HepG2 (cell line): ENCODE data around the gene WRAP73. TPM values are rescaled to one million over a fixed set of nuclear protein-coding genes. Genes with fewer than 3 reads are reported as not detected.

Experiments used
- ATF1 ChIP-seq: IDR thresholded peaks from 2 replicates; pipeline ENCODE4 v1.6.1; 2016; ENCODE audit warnings: mild to moderate bottlenecking, control low read depth
- CHCHD3 ChIP-seq: sonication (generic); formaldehyde crosslinking; IDR thresholded peaks from 2 replicates; pipeline ENCODE4 v1.8.0; 2022; ENCODE audit warnings: mild to moderate bottlenecking, missing genetic modification reagents, moderate library complexity
- FOXA3 ChIP-seq: IDR thresholded peaks from 2 replicates; pipeline ENCODE4 v1.6.1; 2016; ENCODE audit warnings: missing genetic modification reagents, missing compliant biosample characterization
- HDAC1 ChIP-seq: sonication (generic); formaldehyde crosslinking; IDR thresholded peaks from 2 replicates; pipeline ENCODE4 v1.5.1; 2020; ENCODE audit warnings: mild to moderate bottlenecking, missing genetic modification reagents
- HNF4A ChIP-seq: sonication (generic); formaldehyde crosslinking; IDR thresholded peaks from 2 replicates; pipeline ENCODE4 v1.4.0; 2020; ENCODE audit warnings: missing genetic modification reagents
- HNRNPH1 ChIP-seq: fragments of 200-400 bp; formaldehyde crosslinking; optimal IDR thresholded peaks from 2 replicates; pipeline ENCODE3; 2017; ENCODE audit warnings: mild to moderate bottlenecking, low read depth, low read length
- HOXA7 ChIP-seq: sonication (generic); formaldehyde crosslinking; IDR thresholded peaks from 2 replicates; pipeline ENCODE4 v1.8.1; 2022; ENCODE audit warnings: mild to moderate bottlenecking, missing genetic modification reagents, moderate library complexity
- MAFK ChIP-seq, 2 experiments: IDR thresholded peaks in 1 of 2; conservative IDR thresholded peaks in 1 of 2; 2 replicates each; pipeline ENCODE4 v1.6.1; 2011; ENCODE audit warnings: improper control_type of control experiment in 2 of 2, low read length in 2 of 2
- PAXIP1 ChIP-seq: sonication (generic); formaldehyde crosslinking; conservative IDR thresholded peaks from 2 replicates; pipeline ENCODE4 v1.4.0; 2020; ENCODE audit warnings: mild to moderate bottlenecking, missing genetic modification reagents, moderate library complexity
- PRDM4 ChIP-seq: sonication (generic); formaldehyde crosslinking; IDR thresholded peaks from 2 replicates; pipeline ENCODE4 v1.9.0; 2021; ENCODE audit warnings: missing genetic modification reagents, borderline replicate concordance
- TAF15 ChIP-seq: fragments of 200-400 bp; formaldehyde crosslinking; IDR thresholded peaks from one replicate; pipeline ENCODE4 v1.6.1; 2018; ENCODE audit warnings: mild to moderate bottlenecking, low read depth, low read length; ENCODE audit not compliant: poor library complexity, severe bottlenecking
- TBX2 ChIP-seq: sonication (generic); formaldehyde crosslinking; IDR thresholded peaks from 2 replicates; pipeline ENCODE4 v1.5.0; 2020; ENCODE audit warnings: missing genetic modification reagents, mild to moderate bottlenecking, borderline replicate concordance
- TOPORS ChIP-seq: sonication (generic); formaldehyde crosslinking; IDR thresholded peaks from 2 replicates; pipeline ENCODE4 v1.8.0; 2023; ENCODE audit warnings: mild to moderate bottlenecking, missing genetic modification reagents
- ZNF235 ChIP-seq: sonication (generic); formaldehyde crosslinking; IDR thresholded peaks from 2 replicates; pipeline ENCODE4 v1.8.1; 2023; ENCODE audit warnings: mild to moderate bottlenecking, missing genetic modification reagents, borderline replicate concordance
- ZNF256 ChIP-seq: sonication (generic); formaldehyde crosslinking; conservative IDR thresholded peaks from 2 replicates; pipeline ENCODE4 v1.4.0; 2020; ENCODE audit warnings: missing genetic modification reagents
- ZNF33A ChIP-seq: sonication (generic); formaldehyde crosslinking; IDR thresholded peaks from 2 replicates; pipeline ENCODE4 v1.5.1; 2020; ENCODE audit warnings: missing genetic modification reagents, mild to moderate bottlenecking, moderate library complexity, borderline replicate concordance
- ZNF598 ChIP-seq: sonication (generic); formaldehyde crosslinking; IDR thresholded peaks from 2 replicates; pipeline ENCODE4 v1.5.1; 2020; ENCODE audit warnings: mild to moderate bottlenecking, missing genetic modification reagents, borderline replicate concordance
- ZNF687 ChIP-seq: sonication (generic); formaldehyde crosslinking; IDR thresholded peaks from 2 replicates; pipeline ENCODE4 v1.5.1; 2020; ENCODE audit warnings: mild to moderate bottlenecking, missing genetic modification reagents, moderate library complexity
- ZNF75D ChIP-seq: sonication (generic); formaldehyde crosslinking; IDR thresholded peaks from 2 replicates; pipeline ENCODE4 v1.8.1; 2023; ENCODE audit warnings: missing genetic modification reagents, mild to moderate bottlenecking, borderline replicate concordance
- polyA plus RNA-seq, 8 experiments: library from polyadenylated mRNA; depleted of rRNA in 3 of 8; stranded (reverse) in 7 of 8; unstranded in 1 of 8; fragments of >200 nt; fragmentation: Illumina TruSeq in 4 of 8; extraction: Trizol in 4 of 8; gene quantifications; 2 replicates each; pipeline versions ENCODE4 v1.2.1 to v1.2.3, GENCODE V29; 2011 to 2016; ENCODE audit warnings: low read depth in 4 of 8, missing spikeins in 1 of 8, mixed read lengths in 1 of 8; ENCODE audit not compliant: insufficient read depth in 1 of 8
- total RNA-seq, 5 experiments: library from RNA; depleted of rRNA; stranded (reverse); fragments of >200 nt; fragmentation: Illumina TruSeq; extraction: Trizol; gene quantifications; 2 replicates each; pipeline ENCODE4 v1.2.3, GENCODE V29; 2016; ENCODE audit warnings: low read depth in 1 of 5

Gene WRAP73
- total and polyA plus RNA-seq, 2 of the 13 experiments (the other 11 are each of a cell fraction or from before 2014, with no cell fraction given) = 18.1 to 40.4 TPM

- TF ChIP-seq ZNF687 (CRISPR knock-in tag) = peak; percentile 91
- peak; percentile 68; the same call in 1 of the 2 replicates for TF ChIP-seq ZNF235 (CRISPR knock-in tag)
- no peak for TF ChIP-seq TAF15
- no peak for TF ChIP-seq MAFK (conservative IDR thresholded peaks at IDR 0.05 in 1 of 2, IDR thresholded peaks at IDR 0.05 in 1 of 2; ENCODE audit: low read length in 2 of 2)
- no peak for TF ChIP-seq HOXA7 (CRISPR knock-in tag)
- TF ChIP-seq ZNF598 (CRISPR knock-in tag) = peak; percentile 91; the same call in 1 of the 2 replicates
- peak; percentile 39; the same call in 1 of the 2 replicates for TF ChIP-seq TOPORS
- TF ChIP-seq ZNF75D (CRISPR knock-in tag) = no peak
- TF ChIP-seq PRDM4 (CRISPR knock-in tag) = no peak
- no peak for TF ChIP-seq ATF1
- TF ChIP-seq ZNF256 (CRISPR knock-in tag) = no peak
- TF ChIP-seq FOXA3 = no peak
- TF ChIP-seq TBX2 (CRISPR knock-in tag) = peak; percentile 58; the same call in 1 of the 2 replicates
- TF ChIP-seq HDAC1 (CRISPR knock-in tag) = peak; percentile 78
- TF ChIP-seq HNRNPH1 = peak; percentile 24
- peak; percentile 51; the same call in 1 of the 2 replicates for TF ChIP-seq HNF4A (CRISPR knock-in tag)
- no peak for TF ChIP-seq CHCHD3 (CRISPR knock-in tag)
- TF ChIP-seq PAXIP1 (CRISPR knock-in tag) = peak; percentile 60; the same call in 1 of the 2 replicates
- no peak for TF ChIP-seq ZNF33A (CRISPR knock-in tag)
Observed at GRCh38 chr1:3625151-3625907, 24.6 kb downstream of the WRAP73 start (continued).
